K562 (cell line): ENCODE measurements around the gene SLC13A3. TPM values are rescaled to one million over a fixed set of nuclear protein-coding genes. Genes with fewer than 3 reads are reported as not detected.

Experiments
- CXXC5 ChIP-seq: fragments of 250-450 bp; sonication (Bioruptor Pico); IDR thresholded peaks from 2 replicates; pipeline ENCODE4 v1.8.0; 2022; ENCODE audit warnings: inconsistent platforms, mild to moderate bottlenecking, moderate library complexity
- KAT8 ChIP-seq: fragments of 450-650 bp; IDR thresholded peaks from 2 replicates; pipeline ENCODE4 v1.6.1; 2016; ENCODE audit warnings: low read depth, mild to moderate bottlenecking
- NR2C1 ChIP-seq, 2 experiments: fragments of 450-650 bp; IDR thresholded peaks; 2 replicates each; pipeline ENCODE4 v1.6.1; 2017; ENCODE audit warnings: mild to moderate bottlenecking in 2 of 2, antibody characterized with exemption in 1 of 2, inconsistent platforms in 1 of 2, missing compliant biosample characterization in 1 of 2, missing genetic modification characterization in 1 of 2
- NRF1 ChIP-seq, 2 experiments: fragments of 450-650 bp; IDR thresholded peaks in 1 of 2; conservative IDR thresholded peaks in 1 of 2; 2 replicates each; pipeline ENCODE4 v1.6.1; 2014; ENCODE audit warnings: mild to moderate bottlenecking in 2 of 2
- POLR2H ChIP-seq: IDR thresholded peaks from 2 replicates; pipeline ENCODE4 v1.6.1; 2016; ENCODE audit warnings: missing genetic modification characterization, low read depth, mild to moderate bottlenecking, control low read depth, missing compliant biosample characterization, moderate library complexity
- SIX5 ChIP-seq, 2 experiments: IDR thresholded peaks; 2 replicates each; pipeline ENCODE4 v1.6.1; 2011; ENCODE audit warnings: low read length in 2 of 2, borderline replicate concordance in 1 of 2, low read depth in 1 of 2, mild to moderate bottlenecking in 1 of 2, moderate library complexity in 1 of 2; ENCODE audit not compliant: insufficient read depth in 1 of 2
- SMARCB1 ChIP-seq: IDR thresholded peaks from 2 replicates; pipeline ENCODE4 v1.6.1; 2011; ENCODE audit warnings: improper control_type of control experiment, low read depth; ENCODE audit not compliant: insufficient read length
- TCF7 ChIP-seq: sonication (generic); IDR thresholded peaks from 2 replicates; pipeline ENCODE4 v1.6.1; 2016; ENCODE audit warnings: antibody characterized with exemption, borderline replicate concordance
- TEAD1 ChIP-seq, 2 experiments: fragments of 450-650 bp in 1 of 2; sonication (generic) in 1 of 2; formaldehyde crosslinking; IDR thresholded peaks; 2 replicates each; pipeline versions ENCODE4 v1.4.0 to v1.8.0; 2020 to 2022; ENCODE audit warnings: mild to moderate bottlenecking in 2 of 2, missing genetic modification reagents in 1 of 2
- ZC3H11A ChIP-seq: IDR thresholded peaks from 2 replicates; pipeline ENCODE4 v1.6.1; 2012; ENCODE audit warnings: low read depth, low read length, improper control_type of control experiment
- ZNF766 ChIP-seq: fragments of 200-800 bp; sonication (Bioruptor generic); conservative IDR thresholded peaks from 2 replicates; pipeline ENCODE4 v1.6.1; 2016; ENCODE audit warnings: missing genetic modification characterization, missing compliant biosample characterization
- polyA plus RNA-seq, 8 experiments: library from polyadenylated mRNA; depleted of rRNA in 4 of 8; stranded (reverse) in 5 of 8; unstranded in 3 of 8; fragments of >200 nt; fragmentation: Nextera tagmentation in 2 of 8; fragmentation: Illumina TruSeq in 1 of 8; extraction: Ambion mirVana in 2 of 8; extraction: Trizol in 1 of 8; gene quantifications; 2 replicates each; pipeline versions ENCODE4 v1.2.1 to v1.2.3, GENCODE V29; 2011 to 2014; ENCODE audit warnings: inconsistent platforms in 1 of 8, missing spikeins in 1 of 8
- total RNA-seq, 7 experiments: library from RNA; depleted of rRNA in 6 of 7; stranded (reverse); fragments of >200 nt in 6 of 7; fragmentation: Illumina TruSeq in 2 of 7; extraction: Trizol in 2 of 7; gene quantifications; 2 replicates each; pipeline versions ENCODE4 v1.2.1 to v1.2.3, GENCODE V29; 2011 to 2021; ENCODE audit warnings: low replicate concordance in 1 of 7

The SLC13A3 gene
- total and polyA plus RNA-seq, 9 of the 15 experiments (the other 6 are each of a cell fraction or from before 2014, with no cell fraction given): 5.5 to 16.4 (median 8.5) TPM

DNA sequence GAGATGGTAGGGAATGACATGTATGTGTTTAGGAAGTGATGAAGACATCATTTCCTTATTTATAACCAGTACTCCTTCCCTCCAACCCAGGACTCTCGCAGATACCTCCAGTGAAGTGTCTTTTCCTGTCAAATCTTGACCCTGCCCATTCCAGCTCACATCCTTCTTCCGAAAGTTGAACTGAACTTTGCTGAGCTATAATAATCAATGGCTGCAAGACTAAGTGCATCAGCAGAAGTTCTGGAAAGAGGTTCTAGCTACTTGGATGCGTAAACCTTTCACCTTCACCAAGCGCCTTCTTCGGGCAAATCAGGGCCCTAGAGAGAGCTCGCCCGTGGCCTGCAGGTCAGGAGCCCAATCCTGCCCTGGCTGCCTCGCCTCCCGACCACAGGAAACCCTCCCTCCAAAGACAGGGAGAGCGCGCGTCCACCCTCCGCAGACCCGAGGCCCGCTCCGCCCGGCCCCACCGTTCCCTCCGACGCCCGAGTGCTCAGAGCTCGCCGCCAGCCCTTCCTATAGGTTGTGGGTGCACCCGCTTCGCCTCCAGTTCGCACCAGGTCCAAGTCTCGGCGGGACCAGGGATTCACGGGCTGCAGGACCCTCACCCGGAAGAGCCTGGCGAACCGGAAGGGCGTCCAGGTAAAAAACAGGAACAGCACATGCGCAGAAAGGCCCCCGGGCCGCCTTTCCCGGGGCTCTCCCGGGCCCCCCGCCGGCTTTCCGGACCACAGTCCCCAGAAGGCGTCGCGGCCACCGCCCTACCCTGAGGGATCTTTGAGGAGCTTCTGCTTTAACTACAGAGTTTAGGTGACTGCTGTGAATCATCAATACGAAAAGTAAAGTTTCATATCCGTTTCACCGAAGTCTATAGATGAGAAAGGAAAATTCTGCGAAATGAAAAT, 138.1 kb downstream of the SLC13A3 start, which contains the start of gene ZNF334 (continued):
- TF ChIP-seq SIX5 (IDR thresholded peaks at IDR 0.05; ENCODE audit: borderline replicate concordance in 1 of 2, insufficient read depth in 1 of 2, low read depth in 1 of 2, low read length in 2 of 2) (no peak), CXXC5 (CRISPR knock-in tag) (0 out of 2 replicates have a peak, but pooled peaks have one; percentile 8), POLR2H (no peak), NRF1 (conservative IDR thresholded peaks at IDR 0.05 in 1 of 2, IDR thresholded peaks at IDR 0.05 in 1 of 2) (peak; percentile 71 to 77), ZNF766 (CRISPR knock-in tag) (no peak), ZC3H11A (no peak), KAT8 (no peak), TCF7 (no peak), SMARCB1 (no peak), NR2C1 (IDR thresholded peaks at IDR 0.05) (peak; percentile 75), NR2C1 (tag; IDR thresholded peaks at IDR 0.05) (peak; percentile 74), TEAD1 (CRISPR knock-in tag; IDR thresholded peaks at IDR 0.05) (no peak)
